Panc1 (cell line): ENCODE data around the gene LITAFD. TPM values are rescaled to one million over a fixed set of nuclear protein-coding genes. Genes with fewer than 3 reads are reported as not detected.

Experiments used
- ATAC-seq: fragments of 200-7000 bp; cut with Tn5 transposase; 2 replicates; pipeline ENCODE4 v1.9.1; 2020; ENCODE audit warnings: mild to moderate bottlenecking, moderate library complexity
- BruUV-seq: library from RNA; stranded (reverse); fragments of 400-500 nt; replicated peaks from 2 replicates; lab custom pipeline; 2021; lab: Mats Ljungman, UMichigan
- CTCF ChIA-PET: fragments of 300-600 bp; sonication (Branson Sonifier 250); formaldehyde crosslinking; loops from one replicate; lab custom pipeline; 2022; ENCODE audit warnings: antibody characterized with exemption; lab: Charles Lee
- POLR2A ChIA-PET: fragments of 300-600 bp; sonication (Branson Sonifier 250); formaldehyde crosslinking; loops from one replicate; lab custom pipeline; 2022; ENCODE audit warnings: antibody characterized with exemption; lab: Charles Lee
- DNase-seq: peaks from one replicate; pipeline ENCODE4 v3.0.0-alpha.2; 2010; ENCODE audit warnings: low read depth, low spot score
- H3K27ac ChIP-seq: 2 replicates; pipeline ENCODE4 v1.5.1; 2011; ENCODE audit warnings: mild to moderate bottlenecking, low read length, inconsistent platforms
- H3K27me3 ChIP-seq: fragments of 200-500 bp; sonication (Bioruptor generic); 2 replicates; pipeline ENCODE4 v1.6.0; 2014; ENCODE audit warnings: low read length, inconsistent platforms; ENCODE audit not compliant: control insufficient read depth, insufficient read depth
- H3K36me3 ChIP-seq: fragments of 200-500 bp; sonication (Bioruptor generic); 2 replicates; pipeline ENCODE4 v1.5.1; 2014; ENCODE audit warnings: inconsistent platforms, mild to moderate bottlenecking, low read length, moderate library complexity; ENCODE audit not compliant: control insufficient read depth, insufficient read depth
- H3K4me1 ChIP-seq: 2 replicates; pipeline ENCODE4 v1.5.1; 2011; ENCODE audit warnings: inconsistent platforms, mild to moderate bottlenecking, low read length, moderate library complexity; ENCODE audit not compliant: control insufficient read depth, insufficient read depth
- H3K4me3 ChIP-seq, 2 experiments: 2 replicates each; pipeline ENCODE4 v1.5.1; 2011 to 2012; ENCODE audit warnings: low read depth in 2 of 2, low read length in 2 of 2, mild to moderate bottlenecking in 2 of 2, inconsistent platforms in 1 of 2, moderate library complexity in 1 of 2
- H3K9me3 ChIP-seq: fragments of 200-500 bp; sonication (Bioruptor generic); 2 replicates; pipeline ENCODE4 v1.5.1; 2014; ENCODE audit warnings: low read depth, mild to moderate bottlenecking, inconsistent platforms, low read length, moderate library complexity; ENCODE audit not compliant: control insufficient read depth, insufficient read depth
- CTCF ChIP-seq: fragments of 450-650 bp; IDR thresholded peaks from 2 replicates; pipeline ENCODE4 v1.5.1; 2017; ENCODE audit warnings: mild to moderate bottlenecking
- POLR2AphosphoS5 ChIP-seq: IDR thresholded peaks from 2 replicates; pipeline ENCODE4 v1.6.1; 2012; ENCODE audit warnings: mild to moderate bottlenecking, low read depth, low read length, moderate library complexity
- SIN3A ChIP-seq: IDR thresholded peaks from 2 replicates; pipeline ENCODE4 v1.6.1; 2012; ENCODE audit warnings: low read depth, mild to moderate bottlenecking, low read length, moderate library complexity, borderline replicate concordance; ENCODE audit not compliant: insufficient read depth
- TCF7L2 ChIP-seq: IDR thresholded peaks from 2 replicates; pipeline ENCODE4 v1.6.1; 2011; ENCODE audit warnings: mild to moderate bottlenecking, low read depth, low read length, inconsistent platforms
- in situ Hi-C: cut with HindIII; loops from 2 replicates; pipeline ENCODE4 v1.10.0; 2016; ENCODE audit warnings: low sequenced_read_pairs, low pct_unique_long_range_greater_than_20kb
- intact Hi-C: fragments of 100-400 bp; cut with micrococcal nuclease; formaldehyde crosslinking; loops from one replicate; pipeline ENCODE4 v1.10.0; 2022; ENCODE audit not compliant: unreplicated experiment
- total RNA-seq: library from RNA; stranded (reverse); gene quantifications from one replicate; pipeline ENCODE4 v1.2.1, GENCODE V29; 2021; ENCODE audit not compliant: unreplicated experiment
- TF ChIP-seq, protein P1 (sequence below), 2 experiments: IDR thresholded peaks; 2 replicates each; pipeline ENCODE4 v1.6.1; 2011 to 2012; ENCODE audit warnings: low read depth in 2 of 2, control low read depth in 1 of 2, low read length in 1 of 2, mild to moderate bottlenecking in 1 of 2, moderate library complexity in 1 of 2; ENCODE audit not compliant: insufficient read depth in 1 of 2

Gene LITAFD
- total RNA-seq, 1 experiment from 2014 or later, result not detected

GRCh38 chr16:8934601-8935000, 52.5 kb downstream of the LITAFD start:
- no peak for ATAC-seq
- CTCF ChIA-PET, result interaction anchor here (0.7 to 0.9 kb wide), 2 partner anchors 13 to 62 kb away, joined by 3 to 5 read pairs; no protein-coding TSS in a partner anchor
- intact Hi-C loops (no loop called here), in situ Hi-C loops (no loop called here)
- TF ChIP-seq SIN3A (no peak), CTCF (no peak), TCF7L2 (no peak), POLR2AphosphoS5 (no peak)
- TF ChIP-seq, protein P1, sequence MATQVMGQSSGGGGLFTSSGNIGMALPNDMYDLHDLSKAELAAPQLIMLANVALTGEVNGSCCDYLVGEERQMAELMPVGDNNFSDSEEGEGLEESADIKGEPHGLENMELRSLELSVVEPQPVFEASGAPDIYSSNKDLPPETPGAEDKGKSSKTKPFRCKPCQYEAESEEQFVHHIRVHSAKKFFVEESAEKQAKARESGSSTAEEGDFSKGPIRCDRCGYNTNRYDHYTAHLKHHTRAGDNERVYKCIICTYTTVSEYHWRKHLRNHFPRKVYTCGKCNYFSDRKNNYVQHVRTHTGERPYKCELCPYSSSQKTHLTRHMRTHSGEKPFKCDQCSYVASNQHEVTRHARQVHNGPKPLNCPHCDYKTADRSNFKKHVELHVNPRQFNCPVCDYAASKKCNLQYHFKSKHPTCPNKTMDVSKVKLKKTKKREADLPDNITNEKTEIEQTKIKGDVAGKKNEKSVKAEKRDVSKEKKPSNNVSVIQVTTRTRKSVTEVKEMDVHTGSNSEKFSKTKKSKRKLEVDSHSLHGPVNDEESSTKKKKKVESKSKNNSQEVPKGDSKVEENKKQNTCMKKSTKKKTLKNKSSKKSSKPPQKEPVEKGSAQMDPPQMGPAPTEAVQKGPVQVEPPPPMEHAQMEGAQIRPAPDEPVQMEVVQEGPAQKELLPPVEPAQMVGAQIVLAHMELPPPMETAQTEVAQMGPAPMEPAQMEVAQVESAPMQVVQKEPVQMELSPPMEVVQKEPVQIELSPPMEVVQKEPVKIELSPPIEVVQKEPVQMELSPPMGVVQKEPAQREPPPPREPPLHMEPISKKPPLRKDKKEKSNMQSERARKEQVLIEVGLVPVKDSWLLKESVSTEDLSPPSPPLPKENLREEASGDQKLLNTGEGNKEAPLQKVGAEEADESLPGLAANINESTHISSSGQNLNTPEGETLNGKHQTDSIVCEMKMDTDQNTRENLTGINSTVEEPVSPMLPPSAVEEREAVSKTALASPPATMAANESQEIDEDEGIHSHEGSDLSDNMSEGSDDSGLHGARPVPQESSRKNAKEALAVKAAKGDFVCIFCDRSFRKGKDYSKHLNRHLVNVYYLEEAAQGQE (IDR thresholded peaks at IDR 0.05; ENCODE audit: insufficient read depth in 1 of 2, low read depth in 2 of 2, low read length in 1 of 2), result no peak
- no peak overlapping the region for H3K27ac ChIP-seq
- POLR2A ChIA-PET, result no interaction called here
- H3K4me1 ChIP-seq, result peaks cover 29% of the 10 kb centered on the region
- no peaks in the 10 kb centered on the region for H3K9me3 ChIP-seq
- no TSS peak for BruUV-seq
- H3K4me3 ChIP-seq, result no peak overlapping the region
- DNase-seq, result no peak
- H3K27me3 ChIP-seq, result no peaks in the 10 kb centered on the region
- H3K36me3 ChIP-seq, result no peaks in the 10 kb centered on the region; the same call in 1 of the 2 replicates

Other genes with a start within 250 kb of the LITAFD start
- 0.77 TPM for gene ABAT, start 207.7 kb upstream of the LITAFD start, total RNA-seq
- gene TMEM186, start 84.7 kb upstream of the LITAFD start, total RNA-seq, result 12.4 TPM
- 58.4 TPM for gene PMM2, start 84.5 kb upstream of the LITAFD start, total RNA-seq
- 158 TPM for gene CARHSP1, start 13.3 kb upstream of the LITAFD start, total RNA-seq
- 125 TPM for gene USP7, start 81.6 kb downstream of the LITAFD start, total RNA-seq
- gene HAPSTR1, start 209.3 kb downstream of the LITAFD start, total RNA-seq, result 49.9 TPM